Stimulated activated naive CD4-positive, alpha-beta T cell (primary cell): Measurements from ENCODE around the gene ANKRD23.
"Not testable (repeated sequence)": the region's sequence is repeated elsewhere in the genome, so short reads cannot be mapped to it uniquely, and the experiment has no call there.

Experiments
- DNase-seq, 6 experiments: peaks; one replicate each; lab custom pipeline; 2025; lab: John Stamatoyannopoulos, UW

ANKRD23 gene

DNA sequence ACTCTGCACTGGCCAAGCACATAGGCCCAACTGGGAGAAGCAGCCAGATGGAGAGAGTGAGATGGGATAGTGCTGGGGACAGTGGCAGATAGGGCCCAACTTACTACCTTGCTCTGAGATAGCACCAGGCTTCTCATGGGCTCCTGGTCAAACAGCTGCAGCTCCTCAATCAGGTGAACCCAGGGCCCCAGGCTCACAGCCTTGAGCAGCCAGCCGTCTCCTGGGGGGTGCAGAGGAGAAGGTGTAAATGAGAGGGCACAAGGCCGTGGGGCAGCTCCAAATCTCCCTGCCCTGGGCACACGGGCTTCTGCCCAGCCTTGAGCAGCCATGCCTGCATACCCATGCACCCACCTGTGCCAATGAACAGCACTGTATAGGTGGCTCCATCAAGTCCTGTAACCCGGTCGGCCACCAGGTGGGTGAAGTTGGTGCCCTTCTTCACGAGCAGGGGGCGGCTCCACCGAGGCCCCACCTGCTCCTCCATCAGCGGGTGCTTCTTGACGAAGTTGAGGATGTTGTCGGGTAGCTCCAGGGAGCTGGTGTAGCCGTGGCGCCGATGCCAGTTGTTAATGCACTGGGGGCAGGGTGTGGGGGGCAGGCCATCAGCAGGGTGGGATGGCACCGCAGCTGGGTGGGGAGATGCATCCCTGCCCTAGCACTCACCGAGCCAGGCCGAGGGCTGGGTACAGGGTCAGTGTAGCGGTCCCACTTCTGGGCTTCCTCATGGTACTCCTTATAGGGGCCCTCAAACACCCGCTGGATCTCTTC, 19.9 kb upstream of the ANKRD23 start:
- no peak for DNase-seq

DNA sequence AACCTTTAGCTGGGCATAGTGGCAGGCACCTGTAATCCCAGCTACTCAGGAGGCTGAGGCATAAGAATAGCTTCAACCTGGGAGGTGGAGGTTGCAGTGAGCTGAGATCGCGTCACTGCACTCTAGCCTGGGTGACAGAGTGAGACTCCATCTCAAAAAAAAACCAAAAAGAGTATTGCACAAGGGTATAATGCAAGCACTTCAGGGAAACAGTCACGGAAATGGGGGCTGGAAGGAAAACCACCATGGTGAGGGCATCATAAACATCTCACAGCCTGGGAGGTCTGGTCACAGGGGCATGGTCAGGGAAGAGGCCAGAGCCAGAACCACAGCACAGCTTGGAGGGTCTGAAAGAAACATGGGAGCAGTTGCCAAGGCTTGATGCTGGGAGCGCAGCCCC, 19.2 kb upstream of the ANKRD23 start:
- not testable (repeated sequence) for DNase-seq

DNA sequence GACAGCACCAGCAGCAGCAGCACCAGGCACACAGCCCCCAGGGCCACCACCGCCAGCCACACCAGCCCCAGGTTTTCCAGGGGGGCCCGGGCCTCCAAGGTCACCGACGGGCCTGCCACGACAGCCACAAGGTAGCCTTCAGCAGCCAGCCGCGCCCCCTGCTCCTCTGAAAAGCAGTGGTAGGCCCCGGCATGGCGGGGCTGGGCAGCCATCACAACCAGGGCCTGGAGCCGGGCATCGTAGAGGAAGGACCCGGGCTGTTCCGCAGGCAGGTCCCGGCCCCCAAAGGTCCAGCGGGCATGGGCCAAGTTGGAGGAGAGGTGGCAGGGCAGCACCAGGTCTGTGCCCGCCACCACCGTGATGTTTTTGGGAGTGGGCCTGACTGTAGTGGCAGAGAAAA, 17.3 kb upstream of the ANKRD23 start:
- no peak for DNase-seq

DNA sequence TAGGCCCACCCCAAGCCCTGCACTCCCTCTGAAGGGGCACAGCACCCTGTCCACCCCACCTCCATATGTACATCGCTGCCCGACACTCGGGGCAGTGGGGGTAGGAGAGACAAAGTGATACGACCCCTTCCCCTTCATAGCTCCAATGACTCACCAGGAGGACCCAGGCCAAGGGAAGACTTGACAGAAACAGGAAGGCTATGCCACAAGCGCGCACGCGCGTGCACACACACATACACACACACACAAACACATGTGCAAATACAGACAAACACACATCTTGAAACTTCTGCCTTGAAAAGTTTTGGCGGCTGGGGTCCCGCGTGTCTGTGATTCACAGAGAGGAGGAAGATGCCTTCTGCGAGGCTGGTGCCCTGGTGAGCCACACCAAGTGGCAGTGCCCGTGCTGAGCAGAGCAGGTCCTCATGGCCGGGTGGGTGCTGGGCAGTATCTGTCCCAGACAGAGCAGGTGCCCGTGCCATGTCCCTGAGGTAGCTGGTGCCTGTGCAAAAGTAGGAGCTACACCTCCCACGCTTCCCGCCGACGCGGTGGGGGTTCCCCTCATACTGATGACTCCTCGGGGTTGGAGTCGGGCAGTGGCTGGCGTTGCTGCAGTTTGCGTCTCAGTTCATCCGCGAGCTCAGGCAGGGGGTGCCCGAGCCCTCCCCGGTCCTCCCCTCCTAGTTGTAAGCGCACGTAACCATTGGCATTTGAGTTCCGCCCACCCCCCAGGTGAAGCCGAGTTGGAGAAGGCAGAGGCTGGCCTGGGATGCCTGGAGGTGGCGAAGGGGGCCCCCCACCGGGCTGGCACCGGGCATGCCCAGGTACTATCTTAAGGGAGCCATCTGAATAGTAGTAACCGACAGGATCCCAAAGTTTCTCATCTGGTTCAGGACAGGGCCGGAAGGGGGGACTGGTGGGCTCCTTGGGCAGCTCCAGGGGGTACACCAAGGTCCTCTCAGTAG, 16.5 kb upstream of the ANKRD23 start:
- DNase-seq, result peak in 4 of 6 experiments; percentile 15 to 22 (median 16)

DNA sequence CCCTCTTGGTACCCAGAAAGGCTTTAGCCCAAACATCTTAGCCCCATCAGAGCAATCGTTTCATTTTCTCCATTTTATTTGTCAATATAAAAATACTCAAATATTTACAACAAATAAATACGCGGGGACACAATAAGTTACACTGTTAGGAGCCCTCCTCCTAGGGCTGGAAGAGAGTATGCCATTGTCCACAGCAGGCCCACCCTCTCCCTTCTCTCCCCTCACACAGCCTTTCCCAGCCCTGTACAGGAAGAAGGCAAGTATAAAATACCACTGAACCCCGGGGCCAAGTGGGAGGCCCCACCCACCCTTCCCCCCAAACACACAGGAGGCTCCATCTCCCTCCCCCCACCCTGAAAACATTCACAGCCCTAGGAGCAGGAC, 15.9 kb upstream of the ANKRD23 start:
- DNase-seq, result no peak

DNA sequence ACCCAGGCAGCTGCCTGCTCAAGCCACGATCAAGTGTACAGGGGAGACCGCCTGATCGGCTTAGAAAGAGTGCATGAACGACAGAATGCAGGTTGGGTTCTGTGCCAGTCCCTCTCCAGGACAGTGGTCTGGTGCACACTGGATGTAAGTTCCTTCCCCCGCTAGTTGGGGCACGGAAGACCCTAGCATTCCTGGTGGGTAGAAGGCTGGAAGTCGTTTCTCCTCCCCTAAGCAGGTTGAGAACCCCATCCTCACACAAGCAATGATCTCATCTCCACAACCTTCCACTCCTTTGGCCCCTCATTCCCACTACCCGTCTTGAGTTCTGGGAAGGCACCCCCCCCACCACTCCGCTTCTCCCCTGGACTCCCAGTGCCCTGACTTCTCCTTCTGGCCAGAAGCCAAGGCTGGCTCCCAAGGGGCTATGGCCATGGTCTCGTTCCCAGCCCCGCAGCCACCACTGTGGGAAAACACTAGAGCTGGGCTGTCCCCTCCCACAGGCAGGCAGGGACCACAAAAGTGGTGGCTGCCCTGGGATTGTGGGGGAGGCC, 15.4 kb upstream of the ANKRD23 start:
- DNase-seq, result no peak

DNA sequence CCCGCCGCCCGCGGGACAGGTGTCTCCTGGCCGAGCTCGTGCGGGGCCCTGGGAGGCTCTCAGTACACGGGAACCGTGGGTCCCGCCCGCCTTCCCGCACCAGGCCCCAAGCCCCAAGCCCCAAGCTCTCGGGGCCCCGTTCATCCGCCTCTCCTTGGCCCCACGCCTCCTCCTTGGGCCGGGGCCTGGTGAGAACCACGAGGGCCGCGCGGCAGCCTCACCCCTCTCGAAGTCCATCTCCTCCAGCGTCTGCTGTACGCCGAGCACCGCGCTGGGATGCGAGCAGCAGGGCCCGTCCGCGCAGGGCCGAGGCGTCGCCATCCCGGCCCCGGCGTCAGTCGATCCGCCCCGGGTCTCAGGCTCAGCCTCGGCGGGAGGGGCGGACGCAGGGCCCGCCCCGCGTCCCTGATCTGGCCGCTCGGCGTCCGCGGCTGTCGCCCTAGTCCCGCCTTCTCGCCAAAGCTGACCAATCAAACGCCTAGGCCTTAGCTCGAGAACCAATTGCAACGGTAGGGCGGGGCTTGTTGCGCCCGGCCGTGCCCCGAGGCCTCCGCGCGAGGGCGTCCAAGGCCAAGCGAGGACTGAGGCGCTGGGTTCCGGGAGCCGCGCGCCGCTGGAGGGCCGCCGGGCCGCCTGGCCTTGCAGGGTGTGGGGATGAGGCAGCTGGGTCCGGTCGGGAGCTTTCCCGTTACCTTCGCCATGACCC, 14.0 kb upstream of the ANKRD23 start, which contains the start of gene ANKRD39:
TSS of gene ANKRD39 (minus strand) at position 350 of the 706 bp plus-strand sequence. CDS start at position 321, 29 bp downstream.
- DNase-seq, result peak; percentile 96 to 99 (median 97)

DNA sequence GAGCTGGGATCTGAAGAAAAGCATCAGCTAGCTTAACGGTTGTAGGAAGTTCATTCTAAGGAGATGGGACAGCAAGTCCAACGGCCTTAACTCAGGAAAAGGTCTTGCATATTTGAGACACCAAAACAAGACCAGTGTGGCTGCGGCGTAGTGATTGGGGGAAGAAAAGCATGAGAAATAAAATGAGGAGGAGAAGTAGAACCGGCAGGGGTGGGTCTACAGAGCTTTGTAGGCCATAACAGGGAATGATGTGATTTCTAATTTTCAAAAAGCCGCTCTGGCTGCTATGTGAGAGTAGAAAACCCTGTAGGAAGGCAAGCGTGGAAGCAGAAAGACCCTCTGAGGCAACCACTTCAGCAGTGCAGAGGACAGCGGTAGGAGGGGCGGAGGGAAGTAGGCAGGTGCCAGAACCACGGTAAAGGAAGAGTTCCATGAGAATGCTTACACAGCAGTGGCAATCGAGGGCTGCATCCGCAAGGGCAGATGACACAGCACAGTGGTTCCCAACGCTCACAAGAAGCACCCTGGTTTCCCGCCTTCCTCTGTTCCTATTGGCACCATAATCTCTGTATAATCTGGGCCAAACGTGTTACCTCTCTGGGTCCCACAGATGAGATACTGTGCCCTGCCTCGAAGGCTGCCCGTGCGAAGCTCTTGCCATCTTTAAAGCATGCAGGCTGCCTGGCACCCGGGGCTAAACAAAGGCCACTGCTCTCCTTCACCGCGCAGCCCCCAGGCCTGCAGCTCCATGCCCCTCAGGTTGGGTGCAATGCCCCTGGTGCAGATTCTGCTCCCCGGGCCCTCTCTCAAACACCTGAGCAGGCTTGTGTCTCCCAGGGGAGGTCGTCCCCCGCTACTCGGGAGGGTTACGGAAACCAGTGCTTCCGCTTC, 13.2 kb upstream of the ANKRD23 start:
- DNase-seq, result peak in 3 of 6 experiments; percentile 29 to 42 (median 30)

DNA sequence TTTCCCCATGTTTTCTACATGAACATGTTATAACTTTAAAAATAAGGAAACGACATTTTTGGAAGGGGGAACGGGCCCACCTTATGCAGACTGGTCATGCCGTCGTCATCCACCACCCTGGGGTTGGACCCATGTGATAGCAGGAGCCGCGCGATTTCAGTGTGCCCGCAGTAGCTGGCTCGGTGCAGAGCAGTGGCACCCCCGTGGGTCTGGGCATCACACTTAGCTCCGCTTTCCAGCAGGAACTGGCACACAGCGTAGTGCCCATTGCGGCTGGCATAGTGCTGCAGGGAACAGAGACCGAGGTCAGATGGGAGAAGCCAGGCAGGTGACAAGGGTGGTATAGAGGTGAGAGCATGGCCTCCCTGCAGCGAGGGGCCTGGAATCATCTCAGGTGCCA, 9.5 kb upstream of the ANKRD23 start:
- no peak for DNase-seq

DNA sequence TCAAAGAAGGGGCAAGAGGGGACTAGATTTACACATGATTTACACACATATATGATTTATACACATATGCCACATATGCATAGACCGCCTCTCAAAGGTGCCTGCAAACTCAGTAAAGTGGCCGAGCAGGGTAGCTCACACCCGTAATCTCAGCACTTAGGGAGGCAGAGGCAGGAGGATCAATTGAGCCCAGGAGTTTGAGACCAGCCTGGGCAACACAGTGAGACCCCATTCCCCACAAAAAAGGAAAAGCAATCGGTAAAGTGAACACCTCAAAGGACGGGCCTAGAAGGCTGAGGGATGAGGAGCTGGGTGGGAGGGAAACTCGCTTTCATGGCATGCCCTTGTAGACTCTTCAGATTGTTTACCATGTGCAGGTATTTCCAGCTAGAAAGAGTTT, 8.8 kb upstream of the ANKRD23 start:
- DNase-seq, result no peak

DNA sequence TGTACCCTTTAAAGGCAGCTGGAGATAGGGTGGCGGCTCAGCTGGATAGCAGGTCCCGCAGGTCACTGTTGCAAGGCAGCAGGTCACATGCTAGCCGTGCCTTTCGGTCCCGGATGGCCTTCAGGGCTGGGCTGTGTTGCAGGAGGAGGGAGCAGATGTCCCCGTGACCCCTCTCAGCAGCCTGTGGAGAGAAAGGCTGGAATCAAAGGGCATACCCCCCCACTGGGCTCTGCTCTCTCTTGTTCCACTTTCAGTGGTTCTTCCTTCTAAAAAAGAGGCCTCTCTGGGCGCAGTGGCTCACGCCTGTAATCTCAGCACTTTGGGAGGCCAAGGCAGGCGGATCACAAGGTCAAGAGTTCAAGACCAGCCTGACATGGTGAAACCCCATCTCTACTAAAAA, 4.4 kb upstream of the ANKRD23 start:
- no peak for DNase-seq

DNA sequence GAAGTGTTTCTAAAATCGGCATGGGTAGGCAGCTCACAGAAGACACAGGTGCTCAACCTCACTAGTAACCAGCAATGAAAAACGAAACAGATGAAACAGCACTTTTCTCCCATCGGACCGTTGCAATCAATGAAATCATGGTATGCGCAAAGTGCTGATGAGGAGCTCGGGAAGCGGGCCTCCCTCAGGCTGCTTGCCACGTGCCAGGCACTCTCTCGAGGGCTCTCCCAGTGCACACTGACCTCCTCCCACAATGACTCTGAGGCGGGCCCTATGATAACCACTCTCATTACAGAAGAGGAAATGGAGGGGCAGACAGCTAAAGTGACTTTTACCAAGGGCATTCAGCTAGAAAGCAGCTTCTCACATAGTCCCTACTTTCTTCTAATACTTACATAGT, 3.8 kb upstream of the ANKRD23 start:
- no peak for DNase-seq

DNA sequence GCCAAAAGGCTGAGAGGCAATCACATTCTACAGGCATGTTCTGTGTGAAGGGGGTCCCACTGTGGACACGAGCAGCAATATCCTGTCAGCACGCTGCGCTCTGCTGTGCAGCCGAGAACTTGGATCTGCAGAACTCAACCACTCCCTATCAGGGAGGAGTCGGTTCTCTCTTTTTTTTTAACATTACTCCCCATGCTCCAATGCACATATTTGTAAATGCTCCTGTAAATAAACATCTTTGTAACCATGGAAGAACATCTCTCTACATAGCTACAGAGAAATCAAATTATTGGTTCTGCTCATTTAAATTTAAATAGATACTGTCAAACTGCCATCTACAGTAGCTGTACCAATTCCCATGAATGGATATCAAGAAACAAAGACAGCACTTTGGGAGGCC, 3.0 kb upstream of the ANKRD23 start:
- no peak for DNase-seq

DNA sequence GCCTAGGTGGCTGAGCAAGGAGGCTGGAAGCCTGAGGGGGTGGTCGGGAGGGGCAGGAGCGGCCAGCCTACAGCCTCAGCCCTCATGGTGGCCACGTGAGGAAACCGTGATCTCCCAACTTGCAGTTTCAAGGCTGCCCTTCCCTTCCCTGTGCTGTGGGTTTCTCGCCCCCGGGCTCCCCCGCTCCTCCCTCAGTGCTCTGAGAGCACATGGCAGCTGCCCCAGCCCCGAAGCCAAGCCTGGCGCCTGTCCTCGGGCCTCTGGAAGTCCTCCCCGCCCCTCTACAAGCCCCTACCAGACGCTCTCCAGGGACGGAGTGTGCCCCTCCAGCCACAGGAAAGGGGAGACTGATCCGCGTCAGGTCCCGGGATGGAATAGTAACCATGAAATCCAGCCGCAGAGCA, 586 bp upstream of the ANKRD23 start:
- no peak for DNase-seq

DNA sequence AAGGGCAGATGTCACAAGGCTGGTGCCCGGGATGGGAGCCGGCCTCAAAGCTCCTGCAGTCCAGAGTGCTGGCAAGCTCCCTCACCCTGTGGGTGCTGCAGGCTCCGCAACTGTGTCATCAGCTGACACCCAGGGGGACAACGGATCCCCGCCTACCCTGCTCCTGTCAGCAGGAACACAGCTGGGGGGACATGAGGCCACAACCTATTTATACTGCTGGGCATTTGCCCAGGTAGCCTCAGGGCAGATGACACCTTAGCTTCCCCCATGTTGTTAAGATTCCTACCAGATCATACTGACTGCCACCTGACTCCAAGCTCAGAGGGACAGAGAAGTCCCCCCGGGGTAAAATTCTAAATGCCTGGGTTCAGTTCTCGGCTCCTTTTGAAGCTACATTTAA, 1.2 kb downstream of the ANKRD23 start:
- DNase-seq, result no peak

DNA sequence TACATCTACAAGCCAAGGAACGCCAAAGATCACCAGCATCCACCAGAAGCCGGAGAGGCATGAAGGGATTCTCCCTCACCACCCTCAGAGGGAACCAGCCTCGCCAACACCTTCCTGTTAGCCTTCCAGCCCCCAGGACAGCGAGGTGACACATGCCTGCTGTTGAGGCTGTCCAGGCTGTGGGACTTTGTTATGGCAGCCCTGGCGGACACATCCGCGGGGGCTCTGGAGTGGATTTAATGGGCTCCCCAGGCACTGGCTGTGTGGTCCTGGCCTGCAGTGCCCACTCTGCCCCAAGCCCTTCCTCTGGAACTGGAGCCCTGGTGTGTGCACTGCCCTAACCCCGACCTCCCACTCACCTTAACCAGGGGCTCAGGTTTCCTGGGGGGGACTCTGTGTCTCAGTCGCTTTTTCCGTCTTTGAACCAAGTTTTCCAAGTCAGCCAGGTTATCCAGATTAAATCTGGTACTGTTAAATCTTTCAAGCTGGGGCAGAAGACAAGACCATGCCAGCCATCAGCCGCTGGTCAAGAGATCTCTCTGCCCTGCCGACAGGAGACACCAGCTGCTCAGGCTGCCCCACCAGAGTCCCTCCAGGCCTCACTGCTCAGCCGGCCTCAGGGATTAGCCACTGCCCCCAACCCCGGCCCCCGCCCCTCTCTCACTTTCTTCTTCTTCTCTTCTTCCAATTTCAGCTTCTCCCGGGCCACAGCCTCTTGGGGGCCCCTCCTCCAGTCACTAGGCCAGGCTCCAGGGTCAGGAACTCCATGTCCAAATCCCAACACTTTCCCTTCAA, 1.9 kb downstream of the ANKRD23 start:
- DNase-seq, result no peak

DNA sequence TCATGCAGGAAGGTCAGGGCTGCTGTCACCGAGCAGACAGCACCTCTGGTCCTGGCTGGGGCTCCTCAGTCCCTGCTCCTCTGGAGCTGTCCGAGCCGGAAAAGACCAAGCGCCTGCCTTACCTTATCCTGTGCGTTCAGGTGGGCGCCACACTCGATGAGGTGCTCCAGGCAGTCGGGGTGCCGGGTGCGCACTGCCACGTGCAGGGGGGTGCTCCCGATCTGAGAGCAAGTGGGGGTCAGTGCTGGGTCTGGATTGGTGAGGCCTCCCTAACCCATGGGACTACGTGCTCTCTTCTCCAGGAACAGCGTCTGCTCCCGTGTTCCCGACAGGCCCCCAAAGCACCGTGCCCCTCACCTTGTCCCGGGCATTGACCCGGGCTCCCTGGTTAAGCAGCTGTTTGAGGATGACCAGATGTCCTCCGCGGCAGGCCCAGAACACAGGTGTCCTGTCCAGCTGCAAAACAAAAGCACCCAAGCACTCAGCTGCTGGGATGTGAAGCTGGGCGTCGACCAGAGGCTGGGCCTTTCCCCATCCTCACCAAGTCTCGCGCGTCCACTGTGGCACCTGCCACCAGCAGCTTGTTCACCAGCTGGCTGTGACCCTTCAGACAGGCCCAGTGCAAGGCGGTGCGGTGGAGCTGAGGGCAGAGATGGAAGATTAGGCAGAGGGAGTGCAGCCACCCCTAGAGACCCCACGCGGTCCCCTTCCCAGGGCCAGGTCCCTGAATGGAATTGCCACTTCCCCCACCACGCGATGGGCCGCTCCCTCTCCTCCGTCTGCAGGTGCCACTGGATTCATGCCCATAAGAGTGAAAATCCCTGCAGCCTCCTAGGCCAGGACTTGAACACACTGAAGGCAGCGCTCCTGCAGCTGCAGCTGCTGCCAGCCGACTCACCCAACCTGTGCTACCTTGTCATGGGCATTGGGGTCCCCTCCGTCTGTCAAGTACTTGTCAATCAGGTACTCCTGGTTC, 3.7 kb downstream of the ANKRD23 start:
- no peak for DNase-seq

DNA sequence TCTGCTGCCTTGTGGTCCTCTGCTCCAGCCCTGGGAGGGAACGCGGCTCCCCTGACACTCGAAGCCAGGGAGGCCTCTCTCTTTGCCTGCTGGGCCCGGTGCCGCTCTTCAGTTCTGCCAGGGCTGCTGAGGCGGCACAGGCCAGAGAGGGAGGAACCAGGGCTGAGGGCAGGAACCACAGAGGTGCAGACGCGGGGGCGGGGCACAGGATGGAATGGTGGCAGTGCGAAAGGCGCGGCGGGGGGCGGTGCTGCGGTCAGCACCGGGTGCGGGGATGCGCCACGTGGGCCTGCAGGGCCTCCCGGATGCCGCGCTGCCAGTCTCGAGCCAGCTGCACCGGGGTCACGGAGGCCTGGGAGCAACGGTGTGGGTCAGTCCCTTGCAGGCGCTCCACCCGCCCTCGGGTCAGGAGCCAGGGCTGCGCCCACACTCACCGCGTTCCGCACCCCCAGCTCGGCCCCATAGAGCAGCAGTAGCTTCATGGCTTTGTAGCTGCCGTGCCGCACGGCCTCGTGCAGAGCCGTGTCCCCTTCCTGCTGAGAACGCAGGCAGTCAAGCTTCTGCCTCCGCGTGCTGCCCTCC, 4.4 kb downstream of the ANKRD23 start:
- peak; percentile 51 to 84 (median 72) for DNase-seq
